GM19023 (cell line): ENCODE results near the gene CDC42SE2.
A peak's percentile ranks its signal among the peaks of the same experiment; 100 is the strongest.

Experiments
- ATAC-seq: cut with Tn5 transposase; IDR thresholded peaks from one replicate; pipeline ENCODE4 v1.9.1; 2021; ENCODE audit warnings: mild to moderate bottlenecking, moderate library complexity; ENCODE audit not compliant: unreplicated experiment

Gene CDC42SE2, protein sequence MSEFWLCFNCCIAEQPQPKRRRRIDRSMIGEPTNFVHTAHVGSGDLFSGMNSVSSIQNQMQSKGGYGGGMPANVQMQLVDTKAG

DNA sequence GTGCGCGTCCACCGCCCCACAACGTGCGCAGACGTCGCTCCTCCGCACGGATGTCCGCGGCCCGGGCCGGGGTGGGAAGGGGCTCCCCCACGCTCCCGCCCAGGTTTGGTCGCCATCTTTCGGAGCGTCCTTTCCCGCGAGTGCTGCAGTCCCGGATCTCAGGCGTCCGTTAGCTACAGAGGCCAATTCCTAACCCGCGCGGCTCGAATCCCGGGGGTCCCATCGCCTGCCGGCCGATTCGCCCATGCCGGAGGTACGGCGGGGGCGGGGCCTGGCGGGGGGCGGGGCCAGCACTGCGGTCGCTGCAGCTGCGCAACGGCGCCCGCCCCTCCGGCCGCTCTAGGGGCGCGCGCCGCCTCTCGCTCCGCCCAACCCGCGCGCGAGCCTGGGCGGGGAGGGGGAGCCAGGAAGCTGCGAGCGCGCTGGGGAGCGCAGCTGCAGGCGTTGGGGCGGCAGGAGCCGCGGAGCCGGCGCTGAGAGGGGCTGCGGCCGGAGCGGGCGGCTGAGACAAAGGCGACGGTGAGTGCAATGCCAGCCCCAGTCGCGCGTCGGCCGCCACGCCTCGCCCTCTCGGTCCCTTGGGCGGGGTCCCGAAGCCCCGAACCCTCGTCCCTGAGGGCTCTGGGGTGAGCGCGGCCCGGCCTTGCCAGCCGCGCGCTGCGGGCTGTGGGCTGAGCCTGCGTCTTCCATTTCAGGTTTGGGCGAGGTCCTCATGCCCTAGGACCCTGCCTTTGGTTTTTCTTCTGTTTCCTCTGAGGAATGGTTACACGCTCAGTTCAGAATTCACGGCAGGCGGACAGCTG lies at the start of gene CDC42SE2:
Gene CDC42SE2 (plus strand): TSS at position 406 of the 803 bp plus-strand sequence. CDS start 95,441 bp downstream, outside the sequence.
- ATAC-seq = peak; percentile 88

DNA sequence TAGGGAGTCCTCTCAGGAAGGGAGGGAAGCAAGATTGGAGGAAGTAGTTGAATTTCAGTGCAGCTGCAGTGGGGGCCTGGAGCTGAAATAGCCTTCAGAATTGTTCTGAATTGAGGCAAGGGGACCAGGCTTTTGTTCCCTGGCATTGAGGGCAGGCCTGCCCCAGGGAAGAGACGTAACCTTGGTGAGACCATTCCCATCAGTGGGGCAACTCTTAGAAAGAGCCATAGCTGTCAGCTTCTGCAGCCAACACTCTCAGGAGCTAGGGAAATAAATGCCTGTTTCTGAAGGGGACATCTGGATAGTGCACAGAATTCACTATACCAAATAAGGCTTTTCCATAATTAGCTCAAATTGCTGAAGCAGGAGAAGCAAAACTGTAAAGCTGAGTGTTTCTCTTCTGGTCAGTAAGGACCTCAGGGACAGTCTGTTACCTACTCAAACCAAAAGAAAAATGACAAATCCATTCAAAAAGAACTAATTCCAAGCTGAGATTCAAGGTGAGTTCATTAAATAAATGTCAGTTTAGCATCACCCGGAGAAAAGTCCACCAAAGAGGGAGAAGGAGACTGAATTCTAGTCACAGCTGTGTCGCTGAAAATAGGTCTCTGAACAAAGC lies 49.1 kb upstream of the CDC42SE2 start:
- ATAC-seq = no peak

DNA sequence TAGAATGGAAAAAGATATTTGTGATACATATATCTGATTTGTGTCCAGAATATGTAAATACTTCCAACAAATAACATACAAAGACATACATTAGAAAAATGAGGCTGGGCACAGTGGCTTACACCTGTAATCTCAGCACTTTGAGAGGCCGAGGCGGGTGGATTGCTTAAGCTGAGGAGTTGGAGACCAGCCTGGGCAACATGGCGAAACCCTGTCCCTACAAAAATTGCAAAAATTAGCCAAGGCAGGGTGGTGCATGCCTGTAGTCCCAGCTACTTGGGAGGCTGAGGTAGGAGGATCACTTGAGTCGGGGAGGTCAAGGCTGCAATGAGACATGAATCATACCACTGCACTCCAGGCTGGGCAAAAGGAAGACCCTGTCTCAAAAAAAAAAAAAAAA lies 46.1 kb upstream of the CDC42SE2 start:
- no peak for ATAC-seq

DNA sequence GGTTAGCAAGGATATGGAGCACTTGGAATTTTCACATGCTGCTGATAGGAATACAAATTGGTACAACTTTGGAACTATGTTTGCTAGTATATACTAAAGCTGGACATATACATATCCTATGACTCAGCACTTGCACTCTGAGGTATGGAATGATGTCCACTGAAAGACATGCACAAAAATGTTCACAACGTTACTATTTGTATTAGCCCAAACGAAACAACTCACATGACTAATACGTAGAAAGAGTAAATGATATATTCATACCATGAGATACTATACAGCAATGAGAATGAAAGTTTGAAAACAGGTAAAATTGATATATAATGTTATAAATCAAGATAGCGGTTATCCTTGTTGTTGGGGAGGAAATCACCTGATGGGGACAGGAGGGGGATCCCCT lies 45.5 kb upstream of the CDC42SE2 start:
- ATAC-seq = peak; percentile 65

DNA sequence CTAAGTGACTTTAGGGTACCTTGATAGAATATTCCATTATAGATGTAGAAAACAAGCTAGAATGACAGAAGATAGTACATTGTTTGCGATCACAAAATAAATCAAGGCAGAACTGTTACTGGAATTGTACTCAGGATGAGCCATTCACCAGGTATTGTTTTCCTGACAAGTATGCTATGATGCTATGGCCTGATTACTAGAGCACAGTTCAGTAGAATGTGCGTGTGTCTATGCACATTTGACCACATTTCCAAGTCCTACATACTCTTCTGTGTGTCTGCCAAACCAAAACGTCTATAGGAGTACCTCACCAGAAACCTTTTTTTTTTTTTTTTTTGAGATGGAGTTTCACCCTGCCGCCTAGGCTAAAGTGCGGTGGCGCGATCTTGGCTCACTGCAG lies 43.3 kb upstream of the CDC42SE2 start:
- ATAC-seq = no peak

DNA sequence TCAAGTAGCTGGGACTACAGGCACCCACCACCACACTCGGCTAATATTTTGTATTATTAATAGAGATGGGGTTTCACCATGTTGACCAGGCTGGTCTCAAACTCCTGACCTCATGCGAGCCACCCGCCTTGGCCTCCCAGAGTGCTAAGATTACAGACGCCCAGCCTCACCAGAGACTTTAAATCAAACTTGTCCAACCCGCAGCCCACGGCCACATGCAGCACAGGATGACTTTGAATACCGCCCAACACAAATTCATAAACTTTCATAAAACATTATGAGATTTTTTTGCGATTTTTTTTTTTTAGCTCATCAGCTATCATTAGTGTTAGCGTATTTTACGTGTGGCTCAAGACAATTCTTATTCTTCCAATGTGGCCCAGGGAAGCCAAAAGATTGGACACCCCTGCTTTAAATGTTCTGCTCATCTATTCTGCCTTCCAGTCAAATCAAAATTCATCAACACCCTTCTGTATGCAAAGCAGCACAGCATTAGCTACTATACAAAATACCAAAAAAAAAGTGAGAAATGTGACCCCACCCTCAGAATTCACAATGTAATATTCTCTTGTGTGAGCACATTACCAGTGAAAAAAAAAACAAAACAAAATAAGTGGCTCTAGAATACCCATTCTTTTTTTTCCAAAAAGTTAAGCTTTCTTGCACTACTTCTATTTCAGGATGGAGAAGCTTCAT lies 42.7 kb upstream of the CDC42SE2 start:
- no peak for ATAC-seq

DNA sequence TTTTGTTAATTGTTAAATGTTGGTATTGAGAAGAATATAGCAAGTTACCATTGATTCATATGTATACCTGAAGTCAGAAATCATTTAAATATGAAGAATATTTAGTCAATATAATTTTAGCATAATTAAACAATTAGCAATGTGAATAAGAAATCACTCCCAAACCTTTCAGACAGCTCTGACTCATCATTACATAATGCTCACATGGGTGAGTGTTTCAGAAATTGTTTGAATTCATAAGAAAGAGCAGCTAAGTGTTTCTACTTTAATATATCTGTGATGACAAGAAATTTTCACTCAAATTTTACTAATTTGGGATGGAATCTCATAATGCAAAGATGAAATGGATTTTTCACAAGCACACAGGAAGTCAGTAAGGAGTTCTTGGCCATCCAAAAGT lies 42.0 kb upstream of the CDC42SE2 start:
- ATAC-seq = no peak

DNA sequence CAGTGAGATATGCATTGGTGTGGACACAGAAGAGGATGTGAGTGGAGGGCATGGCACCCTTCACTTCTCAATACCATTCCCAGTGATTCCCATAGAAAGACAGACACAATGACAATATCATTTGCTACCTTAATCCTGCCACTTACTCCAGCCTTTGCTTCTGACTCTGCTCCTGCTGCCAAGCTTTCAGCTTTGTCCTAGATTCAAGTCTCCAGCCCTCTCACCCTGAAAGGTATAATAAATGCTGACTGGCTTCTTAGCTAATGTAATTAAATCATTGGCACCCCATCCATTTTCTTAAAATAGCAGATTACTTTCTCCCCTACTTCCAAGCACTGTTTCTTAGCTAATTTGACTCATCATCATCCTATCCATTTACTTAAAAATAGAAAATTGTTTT lies 41.1 kb upstream of the CDC42SE2 start:
- no peak for ATAC-seq

DNA sequence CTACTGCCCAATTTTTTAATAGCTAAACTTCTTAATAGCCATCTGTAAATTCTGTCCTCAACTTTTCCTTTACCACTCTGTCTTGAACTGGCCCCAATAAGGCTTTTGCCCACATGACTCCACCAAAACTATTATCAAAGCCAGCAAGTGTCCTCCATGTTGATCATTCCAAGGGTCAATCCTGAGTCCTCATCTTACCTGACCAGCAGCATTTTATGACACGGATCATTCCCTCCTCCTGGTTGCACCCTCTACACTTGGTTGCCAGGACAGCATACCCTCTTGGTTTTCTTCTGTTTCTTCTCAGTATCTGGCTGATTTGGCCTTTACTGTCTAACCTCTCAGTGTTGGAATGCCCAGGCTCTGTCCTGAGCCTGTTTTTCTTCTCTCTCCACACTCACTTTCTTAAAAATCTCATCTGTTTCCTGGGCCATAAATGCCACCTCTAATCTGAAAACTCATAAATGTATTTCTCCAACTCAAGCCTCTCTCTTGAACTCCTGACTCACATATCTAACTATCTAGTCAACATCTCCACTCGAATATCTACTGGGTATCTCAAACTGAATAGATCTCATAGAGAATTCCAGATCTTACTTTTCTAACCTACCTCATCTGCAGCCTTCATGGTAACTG lies 40.0 kb upstream of the CDC42SE2 start:
- no peak for ATAC-seq

DNA sequence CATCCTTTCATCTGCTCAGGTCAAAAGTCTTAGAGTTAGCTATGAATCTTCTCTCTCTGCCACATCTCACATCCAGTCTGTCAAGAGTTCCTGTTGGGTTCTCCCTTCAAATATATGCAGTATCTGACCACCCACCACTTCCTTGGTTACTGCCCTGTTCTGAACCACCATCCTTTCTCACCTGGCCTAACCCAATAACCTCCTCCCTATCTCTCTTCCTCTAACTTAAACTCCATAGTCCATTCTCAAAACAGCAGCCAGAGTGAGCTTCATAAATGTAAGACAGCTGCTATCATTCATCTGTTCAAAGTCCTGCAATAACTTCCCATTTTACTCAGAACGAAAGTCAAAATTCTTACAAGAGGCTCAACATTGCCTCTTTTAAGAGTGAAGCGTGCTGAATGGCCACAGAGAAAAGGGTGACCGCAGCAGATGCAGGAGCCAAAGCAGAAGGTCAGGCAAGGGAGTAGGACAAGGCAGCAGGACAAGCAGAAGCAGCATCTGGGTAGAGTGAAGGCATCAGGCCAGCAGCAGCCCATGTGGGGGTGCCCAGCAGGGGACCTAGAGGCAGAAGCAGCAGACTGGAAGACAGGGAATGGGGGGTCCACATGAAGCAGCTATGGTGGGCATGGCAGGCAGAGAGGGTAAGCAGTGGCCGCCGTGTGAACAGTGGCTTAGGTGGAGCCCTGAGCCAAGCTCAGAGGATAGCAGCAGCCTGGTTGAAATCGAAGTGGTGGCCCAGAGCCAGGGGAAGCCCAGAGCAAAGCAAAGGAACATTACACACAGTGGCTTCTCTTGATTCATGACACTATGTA lies 39.3 kb upstream of the CDC42SE2 start:
- peak; percentile 74 for ATAC-seq

DNA sequence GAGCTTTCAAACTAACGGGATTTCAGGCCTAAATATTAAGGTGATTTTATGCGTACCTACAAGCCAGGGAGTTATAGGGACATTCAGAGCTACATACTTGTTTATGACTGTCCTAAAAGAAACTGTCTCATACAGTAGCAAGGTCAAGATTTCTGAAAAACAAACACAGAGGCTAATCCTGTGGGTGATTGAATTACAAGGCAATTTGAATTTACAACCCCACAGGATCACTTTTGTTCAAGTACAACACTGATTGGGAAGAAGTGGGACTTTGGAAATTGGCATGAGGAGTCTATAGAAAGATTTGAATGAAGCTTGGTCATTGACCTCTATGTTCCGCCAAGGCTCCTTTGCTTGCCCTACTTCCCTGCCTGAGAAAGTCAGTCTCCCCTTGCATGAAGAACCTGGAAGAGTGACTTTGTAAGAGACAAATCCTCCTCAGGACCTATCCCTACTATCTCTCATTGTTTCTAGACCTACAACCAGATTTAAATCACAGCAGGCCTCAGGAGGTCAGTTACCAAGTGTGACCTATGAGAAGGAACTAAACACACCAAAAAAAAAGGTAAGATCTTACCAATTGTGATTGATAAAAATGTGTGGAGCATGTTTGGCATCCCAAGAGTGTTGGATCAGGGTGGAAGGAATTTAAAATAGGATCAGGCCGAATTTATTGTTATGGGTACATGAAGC lies 38.4 kb upstream of the CDC42SE2 start:
- no peak for ATAC-seq

DNA sequence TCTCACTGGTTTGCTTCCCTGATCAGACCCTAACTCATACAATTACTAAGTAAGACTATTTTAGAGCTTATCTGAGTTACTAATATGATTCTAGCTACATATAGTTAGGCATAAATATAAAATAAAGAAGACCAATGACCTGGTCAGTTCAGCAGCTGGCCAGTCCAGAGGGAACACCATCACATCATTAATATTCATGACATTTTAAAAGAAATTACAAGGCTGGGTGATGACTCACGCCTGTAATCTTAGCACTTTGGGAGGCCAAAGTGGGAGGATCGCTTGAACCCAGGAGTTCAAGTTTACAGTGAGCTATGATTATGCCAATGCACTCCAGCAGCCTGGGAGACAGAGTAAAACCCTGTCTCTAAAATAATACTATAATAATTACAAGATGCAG lies 37.0 kb upstream of the CDC42SE2 start:
- no peak for ATAC-seq

DNA sequence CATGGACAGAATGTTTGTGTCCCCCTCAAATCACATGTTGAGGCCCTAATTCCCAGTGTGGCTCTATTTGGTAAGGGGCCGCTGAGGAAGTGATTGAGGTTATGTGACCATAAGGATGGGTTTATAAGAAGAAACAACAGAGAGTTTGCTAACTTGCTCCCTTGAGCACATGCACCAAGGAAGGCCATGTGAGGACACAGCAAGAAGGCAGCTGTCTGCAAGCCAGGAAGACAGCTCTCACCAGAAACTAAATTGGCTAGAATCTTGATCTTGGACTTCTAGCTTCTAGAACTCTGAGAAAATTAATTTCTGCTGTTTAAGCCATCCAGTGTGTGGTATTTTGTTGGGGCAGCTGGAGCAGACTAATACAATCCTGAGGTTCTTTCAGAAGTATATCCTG lies 35.2 kb upstream of the CDC42SE2 start:
- ATAC-seq = no peak

DNA sequence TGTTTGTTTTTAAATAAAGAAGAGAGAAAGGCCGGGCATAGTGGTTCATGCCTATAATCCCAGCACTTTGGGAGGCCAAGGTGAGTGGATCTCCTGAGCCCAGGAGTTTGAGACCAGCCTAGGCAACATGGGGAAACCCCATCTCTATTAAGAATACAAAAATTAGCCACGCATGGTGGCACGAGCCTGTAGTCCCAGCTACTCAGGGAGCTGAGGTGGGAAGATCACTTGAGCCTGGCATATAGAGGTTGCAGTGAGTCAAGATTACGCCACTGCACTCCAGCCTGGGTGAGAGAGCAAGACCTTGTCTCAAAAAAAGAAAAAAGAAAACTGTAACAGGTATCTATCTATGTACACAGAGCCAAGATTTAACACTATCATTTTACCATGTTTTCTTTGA lies 34.2 kb upstream of the CDC42SE2 start:
- no peak for ATAC-seq

DNA sequence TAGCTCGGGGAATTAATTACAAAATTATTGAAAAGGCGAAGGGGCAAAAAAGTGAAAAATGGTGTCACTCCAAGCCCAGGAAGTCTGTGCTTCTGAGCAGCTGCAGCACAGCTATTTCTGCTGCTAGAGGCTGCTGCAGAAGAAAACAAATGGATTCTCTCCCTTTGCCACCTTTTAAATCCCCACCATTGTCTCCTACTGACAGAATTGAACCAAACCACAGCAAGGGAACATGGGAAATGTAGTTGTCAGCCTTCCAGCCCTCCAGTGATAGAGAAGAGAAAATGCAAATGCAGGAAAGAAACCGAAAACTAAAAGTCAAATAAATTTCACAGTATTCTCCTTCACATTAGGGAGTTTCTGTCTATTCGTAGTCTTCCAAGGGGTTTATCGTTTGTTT lies 33.4 kb upstream of the CDC42SE2 start:
- ATAC-seq = no peak

DNA sequence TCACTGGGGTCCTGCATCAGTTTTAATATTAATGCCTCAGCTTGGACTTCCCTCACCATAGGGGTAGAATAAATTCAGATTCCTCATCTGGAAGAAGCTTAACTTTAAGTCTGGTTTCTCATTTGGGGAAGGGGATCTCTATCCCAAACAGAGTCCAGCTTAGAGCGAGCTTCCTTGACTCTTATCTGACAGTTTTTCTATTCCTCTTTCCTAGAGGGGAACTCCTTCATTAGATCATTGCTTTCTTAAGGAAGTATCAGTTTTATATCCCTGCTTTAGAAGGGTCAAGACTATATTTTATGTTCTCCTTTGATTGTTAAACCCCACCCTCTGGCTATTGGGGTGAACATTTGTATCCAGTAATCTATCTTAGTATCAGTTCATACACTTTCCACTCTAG lies 24.2 kb upstream of the CDC42SE2 start:
- no peak for ATAC-seq

DNA sequence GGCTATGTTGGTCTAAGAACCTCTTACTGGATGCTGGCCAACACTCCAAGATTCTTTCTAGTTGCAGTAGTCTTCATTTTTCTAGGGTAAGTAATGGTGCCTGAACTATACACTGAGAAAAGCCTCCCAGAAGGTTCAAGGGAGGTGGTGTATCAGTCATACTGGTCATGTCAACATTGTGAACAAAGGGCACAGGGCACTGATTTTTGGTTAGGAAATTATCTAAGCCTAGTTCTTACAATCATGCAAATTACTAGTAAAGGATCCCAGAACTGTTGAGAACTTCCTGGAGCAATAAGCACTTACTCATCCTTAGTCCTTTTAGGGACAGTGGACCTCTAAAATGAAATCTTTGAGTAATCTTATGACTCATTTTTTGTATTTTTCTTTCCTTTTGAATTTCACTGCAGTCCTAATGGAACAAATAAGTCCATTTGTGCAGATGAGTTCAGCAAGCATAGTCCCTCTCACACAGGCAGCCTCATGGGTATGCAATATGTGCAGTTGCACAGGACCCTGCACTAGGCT lies 21.1 kb upstream of the CDC42SE2 start:
- no peak for ATAC-seq

DNA sequence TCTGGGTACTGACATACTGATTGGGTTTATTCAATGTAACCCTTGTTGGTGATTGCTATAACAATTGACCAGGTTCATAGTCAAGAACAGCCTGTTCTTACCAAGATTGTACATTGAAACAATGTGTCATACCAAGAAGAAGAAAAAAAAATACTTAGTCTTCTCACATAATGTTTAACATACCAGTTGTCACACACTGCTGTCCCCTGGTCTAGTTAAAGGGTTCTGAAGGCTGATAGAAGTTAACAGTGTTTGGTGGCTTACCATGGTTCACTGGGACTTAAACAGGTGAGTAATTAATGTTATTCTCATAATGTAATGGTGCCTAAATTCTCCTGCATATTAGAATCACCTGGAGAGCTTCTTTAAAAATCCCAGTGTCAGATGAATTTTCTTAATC lies 18.5 kb upstream of the CDC42SE2 start:
- no peak for ATAC-seq

DNA sequence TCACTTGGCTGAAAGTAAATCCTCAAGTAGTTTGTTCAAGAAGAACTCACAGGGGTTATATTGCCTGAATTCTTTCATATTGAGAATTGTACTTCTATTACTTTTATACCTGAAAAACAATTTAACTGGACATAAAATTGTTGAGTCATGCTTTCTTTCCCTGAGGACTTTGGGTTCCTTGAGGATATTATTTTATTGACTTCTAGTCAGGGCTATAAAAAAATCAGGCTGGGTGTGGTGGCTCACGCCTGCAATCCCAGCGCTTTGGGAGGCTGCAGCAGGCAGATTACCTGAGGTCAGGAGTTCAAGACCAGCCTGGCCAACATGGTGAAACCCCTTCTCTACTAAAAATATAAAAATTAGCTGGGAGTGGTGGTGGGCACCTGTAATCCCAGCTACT lies 17.9 kb upstream of the CDC42SE2 start:
- ATAC-seq = no peak

DNA sequence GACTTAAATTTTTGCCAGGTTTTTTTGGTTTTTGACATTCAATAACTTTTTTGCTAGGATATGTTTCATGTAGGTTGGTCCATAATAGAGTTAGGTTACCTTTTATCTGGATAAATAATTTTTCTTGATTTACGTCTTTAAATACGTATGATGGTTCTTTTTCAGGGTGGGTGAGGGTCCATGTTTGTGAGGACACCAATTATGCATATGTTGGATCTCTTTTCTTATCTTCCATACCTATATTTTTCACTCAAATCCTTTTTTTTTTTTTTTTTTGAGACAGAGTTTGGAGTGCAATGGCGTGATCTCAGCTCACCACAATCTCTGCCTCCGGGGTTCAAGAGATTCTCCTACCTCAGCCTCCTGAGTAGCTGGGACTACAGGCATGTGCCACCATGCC lies 17.3 kb upstream of the CDC42SE2 start:
- no peak for ATAC-seq
